HG03064 (cell line): ENCODE data around the gene SCAF4.
"Not testable (repeated sequence)": the region's sequence is repeated elsewhere in the genome, so short reads cannot be mapped to it uniquely, and the experiment has no call there.

ENCODE experiments used
- ATAC-seq: cut with Tn5 transposase; IDR thresholded peaks from one replicate; pipeline ENCODE4 v1.9.1; 2021; ENCODE audit warnings: low read depth; ENCODE audit not compliant: unreplicated experiment

The SCAF4 gene

GRCh38 chr21:31654340-31654739 is 77.6 kb downstream of the SCAF4 start:
- no peak for ATAC-seq

DNA sequence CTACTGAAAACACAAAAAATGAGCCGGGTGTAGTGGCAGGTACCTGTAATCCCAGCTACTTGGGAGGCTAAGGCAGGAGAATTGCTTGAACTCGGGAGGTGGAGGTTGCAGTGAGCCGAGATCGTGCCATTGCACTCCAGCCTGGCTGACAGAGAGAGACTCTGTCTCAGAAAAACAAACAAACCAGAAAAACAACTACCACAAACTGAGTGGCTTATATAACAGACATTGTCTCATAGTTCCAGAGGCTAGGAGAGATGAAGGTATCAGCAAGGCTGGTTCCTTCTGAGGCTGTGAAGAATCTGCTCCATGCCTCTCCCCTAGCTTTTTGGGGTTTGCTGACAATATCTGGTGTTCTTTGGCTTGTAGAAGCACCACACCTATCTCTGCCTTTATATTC is 80.4 kb downstream of the SCAF4 start:
- ATAC-seq, result not testable (repeated sequence)

DNA sequence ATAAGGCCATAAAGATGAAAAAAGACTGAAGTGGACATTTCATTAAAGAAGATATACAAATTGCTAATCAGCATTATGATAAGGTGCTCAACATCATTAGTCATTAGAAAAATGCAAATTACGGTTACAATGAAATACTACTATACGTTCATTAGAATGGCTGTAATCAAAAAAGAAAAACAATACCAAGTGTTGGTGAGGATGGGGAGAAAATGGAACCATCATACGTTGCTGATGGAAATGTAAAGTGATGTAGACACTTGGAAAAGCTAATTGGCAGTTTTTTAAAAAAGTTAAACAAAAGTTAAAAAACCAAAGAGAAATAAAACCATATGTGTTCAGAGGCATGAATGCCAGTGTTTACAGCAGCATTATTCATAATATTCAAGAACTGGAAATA is 81.0 kb downstream of the SCAF4 start:
- ATAC-seq, result no peak

DNA sequence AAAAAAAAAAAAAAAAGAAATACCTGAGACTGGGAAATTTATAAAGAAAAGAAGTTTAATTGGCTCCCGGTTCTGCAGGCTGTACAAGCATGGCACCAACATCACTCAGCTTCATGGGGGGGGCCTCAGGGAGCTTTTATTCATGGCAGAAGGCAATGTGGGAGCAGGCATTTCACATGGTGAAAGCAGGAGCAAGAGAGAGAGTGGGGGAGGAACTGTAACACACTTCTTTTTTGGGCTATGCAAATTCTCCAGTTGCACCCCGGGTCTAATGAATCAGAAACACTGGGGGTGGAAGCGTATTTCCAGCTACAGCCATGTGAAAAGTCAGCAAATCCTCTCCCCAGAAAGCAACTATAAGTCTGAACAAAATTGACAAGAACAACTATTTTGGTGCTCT is 84.3 kb downstream of the SCAF4 start:
- no peak for ATAC-seq

- no peak for ATAC-seq
Observed at GRCh38 chr21:31644643-31645042, 87.3 kb downstream of the SCAF4 start.

GRCh38 chr21:31641416-31641922 is 90.4 kb downstream of the SCAF4 start:
- ATAC-seq, result no peak

- ATAC-seq, result no peak
Observed at GRCh38 chr21:31636874-31637273, 95.0 kb downstream of the SCAF4 start.

GRCh38 chr21:31634993-31635392 is 96.9 kb downstream of the SCAF4 start:
- ATAC-seq, result no peak

- ATAC-seq, result not testable (repeated sequence)
Observed at GRCh38 chr21:31631881-31632280, 100.0 kb downstream of the SCAF4 start.

DNA sequence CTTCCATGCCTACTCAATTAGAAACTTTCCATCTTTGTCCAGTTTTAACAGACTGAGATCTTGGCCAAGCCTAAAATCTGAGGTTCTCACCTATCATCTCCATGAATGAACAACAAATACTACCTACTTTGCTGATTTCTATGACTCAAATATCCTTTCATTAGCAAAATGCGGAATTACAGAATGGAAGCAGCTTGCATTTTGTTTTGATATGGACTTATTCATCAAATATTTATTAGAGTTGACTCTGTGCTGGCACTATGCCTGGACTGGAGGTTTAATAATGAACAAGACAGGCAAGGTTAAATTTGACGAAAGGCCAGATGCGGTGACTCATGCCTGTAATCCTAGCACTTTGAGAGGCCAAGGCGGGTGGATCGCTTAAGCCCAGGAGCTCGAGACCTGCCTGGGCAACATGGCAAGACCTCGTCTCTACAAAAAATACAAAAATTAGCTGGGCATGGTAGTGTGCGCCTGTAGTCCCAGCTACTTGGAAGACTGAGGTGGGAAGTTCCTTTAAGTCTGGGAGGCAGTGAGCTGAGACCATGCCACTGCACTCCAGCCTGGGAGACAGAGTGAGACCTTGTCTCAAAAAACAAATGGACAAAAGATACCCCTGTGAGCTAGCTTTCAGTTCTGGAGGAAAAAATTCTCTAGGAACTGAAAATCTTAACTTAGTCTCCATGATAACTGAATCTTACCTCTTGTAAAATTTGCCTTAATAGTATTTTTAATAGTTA is 101.8 kb downstream of the SCAF4 start:
- no peak for ATAC-seq

GRCh38 chr21:31624961-31625491 is 106.9 kb downstream of the SCAF4 start:
- ATAC-seq, result no peak

DNA sequence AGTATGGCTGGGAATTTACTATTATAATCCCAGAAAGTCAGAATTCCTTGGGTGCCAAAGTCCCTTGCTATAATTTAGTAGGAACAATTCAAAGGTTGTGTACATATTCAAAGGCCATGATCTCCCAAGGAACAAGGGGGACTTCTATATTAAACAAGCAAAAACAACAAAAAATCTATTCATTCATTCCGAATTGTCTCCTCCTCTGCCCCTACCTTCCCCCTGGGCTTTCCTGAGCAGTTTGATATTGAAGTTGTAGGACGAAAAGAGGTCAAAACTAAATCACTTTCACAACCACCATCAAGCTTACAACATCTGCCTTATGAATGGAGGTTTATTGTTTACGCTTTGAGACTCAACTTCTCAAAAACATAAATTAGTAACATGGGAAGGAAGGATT is 107.7 kb downstream of the SCAF4 start:
- no peak for ATAC-seq

DNA sequence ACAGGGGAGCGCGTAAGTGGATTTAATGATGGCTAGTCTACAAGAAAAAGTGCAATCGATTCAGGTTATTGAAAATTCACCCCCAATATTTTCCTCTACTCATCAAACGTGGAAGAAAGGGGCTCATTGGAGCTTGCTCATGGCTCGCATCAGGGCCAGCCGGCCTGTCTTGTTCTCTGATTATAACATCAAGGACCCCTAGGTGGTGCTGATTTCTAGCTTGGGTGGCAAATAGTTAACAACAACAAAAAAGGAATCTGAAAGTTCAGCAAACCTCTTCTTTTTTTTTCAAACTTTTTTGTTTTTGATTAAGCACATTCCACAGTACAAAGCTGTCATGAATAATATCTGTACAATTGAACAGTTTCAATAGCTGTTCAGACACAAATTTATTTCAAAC is 108.3 kb downstream of the SCAF4 start:
- no peak for ATAC-seq

DNA sequence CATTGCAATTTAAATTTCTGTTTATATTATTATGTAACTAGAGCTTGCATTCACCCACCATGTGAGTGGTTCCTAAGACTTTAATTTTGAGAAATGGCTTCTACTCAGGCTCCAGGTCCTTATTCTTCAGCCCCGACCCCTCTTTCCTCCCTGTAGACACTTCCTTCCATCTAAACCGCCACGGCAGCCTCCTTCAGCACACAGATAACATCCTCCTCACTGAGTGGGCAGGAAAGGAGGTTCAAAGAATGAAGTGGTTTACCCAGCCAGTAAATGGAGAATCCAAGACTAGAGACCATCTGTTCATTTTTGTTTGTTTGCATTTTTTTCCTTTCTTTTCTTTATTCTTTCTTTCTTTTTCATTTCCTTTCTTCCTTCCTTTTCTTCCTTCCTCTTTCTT is 109.5 kb downstream of the SCAF4 start:
- no peak for ATAC-seq
